GM23338 (cell line): ENCODE results near the gene CIC. TPM values are rescaled to one million over a fixed set of nuclear protein-coding genes. Genes with fewer than 3 reads are reported as not detected.

Source experiments
- ATAC-seq: fragments of 200-7000 bp; cut with Tn5 transposase; 3 replicates; pipeline ENCODE4 v1.9.1; 2020
- DNase-seq: peaks from one replicate; pipeline ENCODE4 v3.0.0-alpha.2; 2015; ENCODE audit warnings: low spot score
- H2AFZ ChIP-seq: fragments of 200-600 bp; sonication (generic); 2 replicates; pipeline ENCODE4 v1.8.0; 2016; ENCODE audit warnings: antibody characterized with exemption, mild to moderate bottlenecking, moderate library complexity
- H3F3A ChIP-seq: fragments of 200-600 bp; sonication (generic); replicated peaks from 2 replicates; pipeline ENCODE4 v1.8.0; 2017; ENCODE audit warnings: antibody characterized with exemption, mixed run types, low read depth
- H3K27ac ChIP-seq: fragments of 200-600 bp; sonication (generic); 2 replicates; pipeline ENCODE4 v1.6.1; 2016; ENCODE audit warnings: low read depth
- H3K27me3 ChIP-seq: fragments of 200-600 bp; sonication (generic); 2 replicates; pipeline ENCODE4 v1.8.0; 2016; ENCODE audit warnings: mild to moderate bottlenecking, mixed run types, moderate library complexity; ENCODE audit not compliant: insufficient read depth
- H3K36me3 ChIP-seq: fragments of 200-600 bp; sonication (generic); 2 replicates; pipeline ENCODE4 v1.8.0; 2016; ENCODE audit warnings: mild to moderate bottlenecking; ENCODE audit not compliant: insufficient read depth
- H3K4me1 ChIP-seq: fragments of 200-600 bp; sonication (generic); 2 replicates; pipeline ENCODE4 v1.8.0; 2016; ENCODE audit warnings: mild to moderate bottlenecking, moderate library complexity; ENCODE audit not compliant: insufficient read depth
- H3K4me2 ChIP-seq: fragments of 200-600 bp; sonication (generic); 2 replicates; pipeline ENCODE4 v1.7.1; 2017; ENCODE audit warnings: mixed run types
- H3K4me3 ChIP-seq: fragments of 200-600 bp; sonication (generic); 2 replicates; pipeline ENCODE4 v1.6.1; 2016; ENCODE audit warnings: mixed run types
- H3K79me2 ChIP-seq: fragments of 200-600 bp; sonication (generic); replicated peaks from 2 replicates; pipeline ENCODE4 v1.8.0; 2017; ENCODE audit warnings: mild to moderate bottlenecking; ENCODE audit not compliant: insufficient read depth
- H3K9me2 ChIP-seq: fragments of 200-600 bp; sonication (generic); 2 replicates; pipeline ENCODE4 v1.8.0; 2017; ENCODE audit not compliant: insufficient read depth
- H4K20me1 ChIP-seq: fragments of 200-600 bp; sonication (generic); replicated peaks from 2 replicates; pipeline ENCODE4 v1.8.0; 2017; ENCODE audit warnings: mild to moderate bottlenecking; ENCODE audit not compliant: insufficient read depth
- H3K27ac Mint-ChIP-seq: 2 replicates; pipeline ENCODE4 v1.8.0; 2020; ENCODE audit warnings: inconsistent platforms, mild to moderate bottlenecking, moderate library complexity, mixed read lengths
- H3K27me3 Mint-ChIP-seq: 3 replicates; pipeline ENCODE4 v1.8.0; 2022; ENCODE audit warnings: low read depth, mild to moderate bottlenecking, moderate library complexity, mixed read lengths, inconsistent platforms; ENCODE audit not compliant: insufficient read depth, poor library complexity
- H3K36me3 Mint-ChIP-seq: 3 replicates; pipeline ENCODE4 v1.8.0; 2021; ENCODE audit warnings: low read depth, mild to moderate bottlenecking, inconsistent platforms, moderate library complexity, mixed read lengths
- H3K4me1 Mint-ChIP-seq: 3 replicates; pipeline ENCODE4 v1.8.0; 2020; ENCODE audit warnings: mild to moderate bottlenecking, inconsistent platforms, mixed read lengths
- H3K4me3 Mint-ChIP-seq: 3 replicates; pipeline ENCODE4 v1.8.0; 2021; ENCODE audit warnings: moderate library complexity, mild to moderate bottlenecking, inconsistent platforms, mixed read lengths
- H3K9me3 Mint-ChIP-seq: 3 replicates; pipeline ENCODE4 v1.8.0; 2020; ENCODE audit warnings: moderate library complexity, mild to moderate bottlenecking, inconsistent platforms, mixed read lengths
- NANOG ChIP-seq: IDR thresholded peaks from 2 replicates; pipeline ENCODE4 v1.6.1; 2016; ENCODE audit warnings: antibody characterized with exemption, borderline replicate concordance
- POLR2AphosphoS5 ChIP-seq: IDR thresholded peaks from 2 replicates; pipeline ENCODE4 v1.6.1; 2016; ENCODE audit warnings: antibody characterized with exemption, low read depth
- ZNF331 ChIP-seq: fragments of 250-450 bp; sonication (Bioruptor Pico); IDR thresholded peaks from 2 replicates; pipeline ENCODE4 v1.5.0; 2020; ENCODE audit warnings: low read depth, mild to moderate bottlenecking, moderate library complexity
- polyA plus RNA-seq: library from polyadenylated mRNA; unstranded; fragments of >200 nt; fragmentation: Nextera tagmentation; extraction: Ambion mirVana; gene quantifications from 2 replicates; pipeline ENCODE4 v1.2.1, GENCODE V29; 2016
- total RNA-seq: library from RNA; depleted of rRNA; stranded (reverse); fragments of >200 nt; shearing (Covaris generic); gene quantifications from 2 replicates; pipeline ENCODE4 v1.2.3, GENCODE V29; 2014
- TF ChIP-seq, protein P1 (sequence below): IDR thresholded peaks from one replicate; pipeline ENCODE4 v1.6.1; 2018; ENCODE audit warnings: antibody characterized with exemption; ENCODE audit not compliant: unreplicated experiment
- TF ChIP-seq, protein P2 (sequence below): IDR thresholded peaks from 2 replicates; pipeline ENCODE4 v1.6.1; 2016; ENCODE audit warnings: antibody characterized with exemption
- TF ChIP-seq, protein P3 (sequence below): fragments of 250-450 bp; sonication (Bioruptor Pico); IDR thresholded peaks from 2 replicates; pipeline ENCODE4 v1.5.0; 2020; ENCODE audit warnings: mild to moderate bottlenecking, moderate library complexity
- TF ChIP-seq, protein P4 (sequence below), 2 experiments: fragments of 200-600 bp in 1 of 2; sonication (generic) in 1 of 2; conservative IDR thresholded peaks; 2 replicates each; pipeline versions ENCODE4 v1.5.1 to v1.6.1; 2016 to 2017; ENCODE audit warnings: antibody characterized with exemption in 2 of 2, low read depth in 2 of 2, mild to moderate bottlenecking in 2 of 2, moderate library complexity in 1 of 2

Gene CIC
- total and polyA plus RNA-seq, 2 experiments from 2014 or later = 13.2 to 42.0 TPM

DNA sequence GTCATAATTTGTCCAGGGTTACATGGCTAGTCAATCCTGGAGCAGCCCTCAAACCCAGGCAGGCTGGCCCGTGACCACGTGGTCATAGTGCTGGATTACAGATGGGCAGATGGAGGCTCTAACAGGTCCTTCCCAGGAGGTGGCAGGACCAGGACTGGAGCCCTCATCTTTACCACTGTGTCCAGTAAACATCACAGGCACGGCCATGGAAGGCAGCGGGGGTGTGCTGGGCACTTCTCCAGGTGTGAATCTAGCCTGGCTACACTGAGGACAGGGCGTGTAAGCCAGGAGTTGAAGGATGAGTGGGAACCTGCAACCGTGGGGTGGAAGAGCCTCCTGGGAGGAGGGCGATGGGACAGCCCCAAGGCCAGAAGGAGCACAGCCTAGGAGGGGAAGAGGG lies 6.1 kb downstream of the CIC start:
- Histone ChIP-seq H3K4me1 (peaks cover 5% of the 10 kb centered on the region; the same call in 1 of the 2 replicates), H4K20me1 (0 out of 2 replicates have a peak, but pooled peaks cover 3% of the 10 kb centered on the region), H3K4me3 (no peak overlapping the region), H3F3A (peaks cover 5% of the 10 kb centered on the region; the same call in 1 of the 2 replicates), H3K79me2 (no peaks in the 10 kb centered on the region; the same call in 1 of the 2 replicates), H3K27ac (no peak overlapping the region), H3K36me3 (no peaks in the 10 kb centered on the region), H3K9me2 (no peaks in the 10 kb centered on the region), H2AFZ (no peak overlapping the region), H3K4me2 (no peak overlapping the region), H3K27me3 (no peaks in the 10 kb centered on the region)
- no peaks in the 10 kb centered on the region; the same call in 2 of the 3 replicates for H3K9me3 Mint-ChIP-seq
- no peak overlapping the region; the same call in 1 of the 2 replicates for H3K27ac Mint-ChIP-seq
- H3K4me1 Mint-ChIP-seq = peaks cover 27% of the 10 kb centered on the region
- H3K27me3 Mint-ChIP-seq = peaks cover 6% of the 10 kb centered on the region
- DNase-seq (no peak), ATAC-seq (no peak)
- peaks cover 13% of the 10 kb centered on the region; the same call in 2 of the 3 replicates for H3K36me3 Mint-ChIP-seq
- TF ChIP-seq, protein P1, sequence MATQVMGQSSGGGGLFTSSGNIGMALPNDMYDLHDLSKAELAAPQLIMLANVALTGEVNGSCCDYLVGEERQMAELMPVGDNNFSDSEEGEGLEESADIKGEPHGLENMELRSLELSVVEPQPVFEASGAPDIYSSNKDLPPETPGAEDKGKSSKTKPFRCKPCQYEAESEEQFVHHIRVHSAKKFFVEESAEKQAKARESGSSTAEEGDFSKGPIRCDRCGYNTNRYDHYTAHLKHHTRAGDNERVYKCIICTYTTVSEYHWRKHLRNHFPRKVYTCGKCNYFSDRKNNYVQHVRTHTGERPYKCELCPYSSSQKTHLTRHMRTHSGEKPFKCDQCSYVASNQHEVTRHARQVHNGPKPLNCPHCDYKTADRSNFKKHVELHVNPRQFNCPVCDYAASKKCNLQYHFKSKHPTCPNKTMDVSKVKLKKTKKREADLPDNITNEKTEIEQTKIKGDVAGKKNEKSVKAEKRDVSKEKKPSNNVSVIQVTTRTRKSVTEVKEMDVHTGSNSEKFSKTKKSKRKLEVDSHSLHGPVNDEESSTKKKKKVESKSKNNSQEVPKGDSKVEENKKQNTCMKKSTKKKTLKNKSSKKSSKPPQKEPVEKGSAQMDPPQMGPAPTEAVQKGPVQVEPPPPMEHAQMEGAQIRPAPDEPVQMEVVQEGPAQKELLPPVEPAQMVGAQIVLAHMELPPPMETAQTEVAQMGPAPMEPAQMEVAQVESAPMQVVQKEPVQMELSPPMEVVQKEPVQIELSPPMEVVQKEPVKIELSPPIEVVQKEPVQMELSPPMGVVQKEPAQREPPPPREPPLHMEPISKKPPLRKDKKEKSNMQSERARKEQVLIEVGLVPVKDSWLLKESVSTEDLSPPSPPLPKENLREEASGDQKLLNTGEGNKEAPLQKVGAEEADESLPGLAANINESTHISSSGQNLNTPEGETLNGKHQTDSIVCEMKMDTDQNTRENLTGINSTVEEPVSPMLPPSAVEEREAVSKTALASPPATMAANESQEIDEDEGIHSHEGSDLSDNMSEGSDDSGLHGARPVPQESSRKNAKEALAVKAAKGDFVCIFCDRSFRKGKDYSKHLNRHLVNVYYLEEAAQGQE = no peak
- TF ChIP-seq, protein P2, sequence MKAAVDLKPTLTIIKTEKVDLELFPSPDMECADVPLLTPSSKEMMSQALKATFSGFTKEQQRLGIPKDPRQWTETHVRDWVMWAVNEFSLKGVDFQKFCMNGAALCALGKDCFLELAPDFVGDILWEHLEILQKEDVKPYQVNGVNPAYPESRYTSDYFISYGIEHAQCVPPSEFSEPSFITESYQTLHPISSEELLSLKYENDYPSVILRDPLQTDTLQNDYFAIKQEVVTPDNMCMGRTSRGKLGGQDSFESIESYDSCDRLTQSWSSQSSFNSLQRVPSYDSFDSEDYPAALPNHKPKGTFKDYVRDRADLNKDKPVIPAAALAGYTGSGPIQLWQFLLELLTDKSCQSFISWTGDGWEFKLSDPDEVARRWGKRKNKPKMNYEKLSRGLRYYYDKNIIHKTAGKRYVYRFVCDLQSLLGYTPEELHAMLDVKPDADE = no peak
- TF ChIP-seq, protein P3, sequence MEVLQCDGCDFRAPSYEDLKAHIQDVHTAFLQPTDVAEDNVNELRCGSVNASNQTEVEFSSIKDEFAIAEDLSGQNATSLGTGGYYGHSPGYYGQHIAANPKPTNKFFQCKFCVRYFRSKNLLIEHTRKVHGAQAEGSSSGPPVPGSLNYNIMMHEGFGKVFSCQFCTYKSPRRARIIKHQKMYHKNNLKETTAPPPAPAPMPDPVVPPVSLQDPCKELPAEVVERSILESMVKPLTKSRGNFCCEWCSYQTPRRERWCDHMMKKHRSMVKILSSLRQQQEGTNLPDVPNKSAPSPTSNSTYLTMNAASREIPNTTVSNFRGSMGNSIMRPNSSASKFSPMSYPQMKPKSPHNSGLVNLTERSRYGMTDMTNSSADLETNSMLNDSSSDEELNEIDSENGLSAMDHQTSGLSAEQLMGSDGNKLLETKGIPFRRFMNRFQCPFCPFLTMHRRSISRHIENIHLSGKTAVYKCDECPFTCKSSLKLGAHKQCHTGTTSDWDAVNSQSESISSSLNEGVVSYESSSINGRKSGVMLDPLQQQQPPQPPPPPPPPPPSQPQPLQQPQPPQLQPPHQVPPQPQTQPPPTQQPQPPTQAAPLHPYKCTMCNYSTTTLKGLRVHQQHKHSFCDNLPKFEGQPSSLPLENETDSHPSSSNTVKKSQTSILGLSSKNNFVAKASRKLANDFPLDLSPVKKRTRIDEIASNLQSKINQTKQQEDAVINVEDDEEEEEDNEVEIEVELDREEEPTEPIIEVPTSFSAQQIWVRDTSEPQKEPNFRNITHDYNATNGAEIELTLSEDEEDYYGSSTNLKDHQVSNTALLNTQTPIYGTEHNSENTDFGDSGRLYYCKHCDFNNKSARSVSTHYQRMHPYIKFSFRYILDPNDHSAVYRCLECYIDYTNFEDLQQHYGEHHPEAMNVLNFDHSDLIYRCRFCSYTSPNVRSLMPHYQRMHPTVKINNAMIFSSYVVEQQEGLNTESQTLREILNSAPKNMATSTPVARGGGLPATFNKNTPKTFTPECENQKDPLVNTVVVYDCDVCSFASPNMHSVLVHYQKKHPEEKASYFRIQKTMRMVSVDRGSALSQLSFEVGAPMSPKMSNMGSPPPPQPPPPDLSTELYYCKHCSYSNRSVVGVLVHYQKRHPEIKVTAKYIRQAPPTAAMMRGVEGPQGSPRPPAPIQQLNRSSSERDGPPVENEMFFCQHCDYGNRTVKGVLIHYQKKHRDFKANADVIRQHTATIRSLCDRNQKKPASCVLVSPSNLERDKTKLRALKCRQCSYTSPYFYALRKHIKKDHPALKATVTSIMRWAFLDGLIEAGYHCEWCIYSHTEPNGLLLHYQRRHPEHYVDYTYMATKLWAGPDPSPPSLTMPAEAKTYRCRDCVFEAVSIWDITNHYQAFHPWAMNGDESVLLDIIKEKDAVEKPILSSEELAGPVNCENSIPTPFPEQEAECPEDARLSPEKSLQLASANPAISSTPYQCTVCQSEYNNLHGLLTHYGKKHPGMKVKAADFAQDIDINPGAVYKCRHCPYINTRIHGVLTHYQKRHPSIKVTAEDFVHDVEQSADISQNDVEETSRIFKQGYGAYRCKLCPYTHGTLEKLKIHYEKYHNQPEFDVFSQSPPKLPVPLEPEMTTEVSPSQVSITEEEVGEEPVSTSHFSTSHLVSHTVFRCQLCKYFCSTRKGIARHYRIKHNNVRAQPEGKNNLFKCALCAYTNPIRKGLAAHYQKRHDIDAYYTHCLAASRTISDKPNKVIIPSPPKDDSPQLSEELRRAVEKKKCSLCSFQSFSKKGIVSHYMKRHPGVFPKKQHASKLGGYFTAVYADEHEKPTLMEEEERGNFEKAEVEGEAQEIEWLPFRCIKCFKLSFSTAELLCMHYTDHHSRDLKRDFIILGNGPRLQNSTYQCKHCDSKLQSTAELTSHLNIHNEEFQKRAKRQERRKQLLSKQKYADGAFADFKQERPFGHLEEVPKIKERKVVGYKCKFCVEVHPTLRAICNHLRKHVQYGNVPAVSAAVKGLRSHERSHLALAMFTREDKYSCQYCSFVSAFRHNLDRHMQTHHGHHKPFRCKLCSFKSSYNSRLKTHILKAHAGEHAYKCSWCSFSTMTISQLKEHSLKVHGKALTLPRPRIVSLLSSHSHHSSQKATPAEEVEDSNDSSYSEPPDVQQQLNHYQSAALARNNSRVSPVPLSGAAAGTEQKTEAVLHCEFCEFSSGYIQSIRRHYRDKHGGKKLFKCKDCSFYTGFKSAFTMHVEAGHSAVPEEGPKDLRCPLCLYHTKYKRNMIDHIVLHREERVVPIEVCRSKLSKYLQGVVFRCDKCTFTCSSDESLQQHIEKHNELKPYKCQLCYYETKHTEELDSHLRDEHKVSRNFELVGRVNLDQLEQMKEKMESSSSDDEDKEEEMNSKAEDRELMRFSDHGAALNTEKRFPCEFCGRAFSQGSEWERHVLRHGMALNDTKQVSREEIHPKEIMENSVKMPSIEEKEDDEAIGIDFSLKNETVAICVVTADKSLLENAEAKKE (CRISPR knock-in tag) = no peak
- no peak for TF ChIP-seq NANOG
- no peak for TF ChIP-seq ZNF331 (CRISPR knock-in tag)
- TF ChIP-seq POLR2AphosphoS5 = no peak
- TF ChIP-seq, protein P4, sequence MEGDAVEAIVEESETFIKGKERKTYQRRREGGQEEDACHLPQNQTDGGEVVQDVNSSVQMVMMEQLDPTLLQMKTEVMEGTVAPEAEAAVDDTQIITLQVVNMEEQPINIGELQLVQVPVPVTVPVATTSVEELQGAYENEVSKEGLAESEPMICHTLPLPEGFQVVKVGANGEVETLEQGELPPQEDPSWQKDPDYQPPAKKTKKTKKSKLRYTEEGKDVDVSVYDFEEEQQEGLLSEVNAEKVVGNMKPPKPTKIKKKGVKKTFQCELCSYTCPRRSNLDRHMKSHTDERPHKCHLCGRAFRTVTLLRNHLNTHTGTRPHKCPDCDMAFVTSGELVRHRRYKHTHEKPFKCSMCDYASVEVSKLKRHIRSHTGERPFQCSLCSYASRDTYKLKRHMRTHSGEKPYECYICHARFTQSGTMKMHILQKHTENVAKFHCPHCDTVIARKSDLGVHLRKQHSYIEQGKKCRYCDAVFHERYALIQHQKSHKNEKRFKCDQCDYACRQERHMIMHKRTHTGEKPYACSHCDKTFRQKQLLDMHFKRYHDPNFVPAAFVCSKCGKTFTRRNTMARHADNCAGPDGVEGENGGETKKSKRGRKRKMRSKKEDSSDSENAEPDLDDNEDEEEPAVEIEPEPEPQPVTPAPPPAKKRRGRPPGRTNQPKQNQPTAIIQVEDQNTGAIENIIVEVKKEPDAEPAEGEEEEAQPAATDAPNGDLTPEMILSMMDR (conservative IDR thresholded peaks at IDR 0.05; ENCODE audit: low read depth in 2 of 2) = no peak
- no peak overlapping the region; the same call in 2 of the 3 replicates for H3K4me3 Mint-ChIP-seq
